H9 (cell line): Measurements from ENCODE around the gene GLI2. TPM values are rescaled to one million over a fixed set of nuclear protein-coding genes. Genes with fewer than 3 reads are reported as not detected.
A peak's percentile ranks its signal among the peaks of the same experiment; 100 is the strongest.

Experiments used
- DNase-seq: peaks from one replicate; pipeline ENCODE4 v3.0.0-alpha.2; 2017
- H2AFZ ChIP-seq: one replicate; pipeline ENCODE4 v1.6.1; 2013; ENCODE audit warnings: mild to moderate bottlenecking, low read length, control low read depth, moderate library complexity
- H2AK5ac ChIP-seq: 2 replicates; pipeline ENCODE4 v1.6.1; 2013; ENCODE audit warnings: low read length, control low read depth, mixed read lengths; ENCODE audit not compliant: insufficient read length
- H2BK120ac ChIP-seq: one replicate; pipeline ENCODE4 v1.6.1; 2013; ENCODE audit warnings: low read depth, mild to moderate bottlenecking, low read length, control low read depth, inconsistent platforms; ENCODE audit not compliant: poor library complexity, severe bottlenecking
- H2BK12ac ChIP-seq: 2 replicates; pipeline ENCODE4 v1.6.1; 2013; ENCODE audit warnings: low read length, control low read depth, mixed read lengths, low read depth; ENCODE audit not compliant: insufficient read length
- H2BK15ac ChIP-seq: 2 replicates; pipeline ENCODE4 v1.6.1; 2013; ENCODE audit warnings: low read depth, low read length, control low read depth
- H2BK20ac ChIP-seq: one replicate; pipeline ENCODE4 v1.6.1; 2013; ENCODE audit warnings: low read depth, mild to moderate bottlenecking, low read length, control low read depth, inconsistent platforms; ENCODE audit not compliant: poor library complexity, severe bottlenecking
- H2BK5ac ChIP-seq: 2 replicates; pipeline ENCODE4 v1.6.1; 2013; ENCODE audit warnings: low read length, control low read depth, mixed read lengths; ENCODE audit not compliant: insufficient read length
- H3K14ac ChIP-seq: 2 replicates; pipeline ENCODE4 v1.6.1; 2013; ENCODE audit warnings: low read length, control low read depth; ENCODE audit not compliant: insufficient read depth
- H3K18ac ChIP-seq: 2 replicates; pipeline ENCODE4 v1.6.1; 2013; ENCODE audit warnings: low read depth, mild to moderate bottlenecking, mixed read lengths, low read length, control low read depth; ENCODE audit not compliant: insufficient read length
- H3K23ac ChIP-seq: 2 replicates; pipeline ENCODE4 v1.6.1; 2013; ENCODE audit warnings: low read length, control low read depth, mixed read lengths, low read depth; ENCODE audit not compliant: insufficient read length
- H3K23me2 ChIP-seq: 2 replicates; pipeline ENCODE4 v1.6.1; 2013; ENCODE audit warnings: low read depth, mild to moderate bottlenecking, mixed read lengths, low read length, control low read depth; ENCODE audit not compliant: insufficient read length, poor library complexity, severe bottlenecking
- H3K27ac ChIP-seq: 2 replicates; pipeline ENCODE4 v1.5.1; 2013; ENCODE audit warnings: low read length, control low read depth, mixed read lengths, low read depth; ENCODE audit not compliant: insufficient read length
- H3K27me3 ChIP-seq: 2 replicates; pipeline ENCODE4 v1.6.1; 2013; ENCODE audit warnings: low read length, control low read depth, inconsistent platforms; ENCODE audit not compliant: insufficient read depth
- H3K4ac ChIP-seq: 2 replicates; pipeline ENCODE4 v1.6.1; 2013; ENCODE audit warnings: low read depth, mild to moderate bottlenecking, control low read depth, inconsistent platforms, low read length, moderate library complexity
- H3K4me1 ChIP-seq: 2 replicates; pipeline ENCODE4 v1.6.1; 2013; ENCODE audit warnings: low read length, control low read depth, inconsistent platforms; ENCODE audit not compliant: insufficient read depth
- H3K4me2 ChIP-seq: 2 replicates; pipeline ENCODE4 v1.6.1; 2013; ENCODE audit warnings: low read length, control low read depth, mixed read lengths; ENCODE audit not compliant: insufficient read length, insufficient read depth
- H3K56ac ChIP-seq: 2 replicates; pipeline ENCODE4 v1.6.1; 2013; ENCODE audit warnings: low read depth, mild to moderate bottlenecking, mixed read lengths, low read length, control low read depth; ENCODE audit not compliant: insufficient read length
- H3K79me1 ChIP-seq: 2 replicates; pipeline ENCODE4 v1.6.1; 2013; ENCODE audit warnings: low read depth, mild to moderate bottlenecking, moderate library complexity, low read length, control low read depth, inconsistent platforms; ENCODE audit not compliant: insufficient read depth, poor library complexity, severe bottlenecking
- H3K79me2 ChIP-seq: 2 replicates; pipeline ENCODE4 v1.6.1; 2013; ENCODE audit warnings: low read length, control low read depth, inconsistent platforms; ENCODE audit not compliant: insufficient read depth
- H3K9ac ChIP-seq: 2 replicates; pipeline ENCODE4 v1.6.1; 2013; ENCODE audit warnings: low read length, control low read depth, mixed read lengths; ENCODE audit not compliant: insufficient read length; ENCODE audit errors: extremely low read depth
- H3K9me3 ChIP-seq: one replicate; pipeline ENCODE4 v1.6.1; 2013; ENCODE audit warnings: low read depth, low read length, inconsistent platforms; ENCODE audit not compliant: control insufficient read depth
- H3T11ph ChIP-seq: one replicate; pipeline ENCODE4 v1.6.1; 2013; ENCODE audit warnings: mild to moderate bottlenecking, low read length, control low read depth, inconsistent platforms
- H4K20me1 ChIP-seq: one replicate; pipeline ENCODE4 v1.6.1; 2013; ENCODE audit not compliant: control insufficient read depth, insufficient read length, insufficient read depth
- H4K5ac ChIP-seq: 2 replicates; pipeline ENCODE4 v1.6.1; 2013; ENCODE audit warnings: low read depth, mild to moderate bottlenecking, mixed read lengths, low read length, control low read depth; ENCODE audit not compliant: insufficient read length
- H4K8ac ChIP-seq: replicated peaks from 2 replicates; pipeline ENCODE4 v1.6.1; 2013; ENCODE audit warnings: low read length, control low read depth, mixed read lengths, low read depth; ENCODE audit not compliant: insufficient read length
- H4K91ac ChIP-seq: 2 replicates; pipeline ENCODE4 v1.6.1; 2013; ENCODE audit warnings: low read depth, mild to moderate bottlenecking, moderate library complexity, mixed read lengths, low read length, control low read depth; ENCODE audit not compliant: insufficient read length
- H3K27ac Mint-ChIP-seq, 3 experiments: 2 replicates in 2 of 3; 3 replicates in 1 of 3; pipeline ENCODE4 v1.8.0; 2020 to 2021; ENCODE audit warnings: mixed read lengths in 3 of 3, mild to moderate bottlenecking in 1 of 3, moderate library complexity in 1 of 3
- H3K27me3 Mint-ChIP-seq: 2 replicates; pipeline ENCODE4 v1.8.0; 2021; ENCODE audit warnings: low read depth, mild to moderate bottlenecking, moderate library complexity, mixed read lengths
- H3K36me3 Mint-ChIP-seq, 3 experiments: 2 replicates in 2 of 3; 3 replicates in 1 of 3; pipeline ENCODE4 v1.8.0; 2020 to 2021; ENCODE audit warnings: low read depth in 3 of 3, mixed read lengths in 3 of 3; ENCODE audit not compliant: insufficient read depth in 1 of 3
- H3K4me1 Mint-ChIP-seq, 2 experiments: 2 replicates each; pipeline ENCODE4 v1.8.0; 2020; ENCODE audit warnings: mixed read lengths in 2 of 2
- H3K4me3 Mint-ChIP-seq, 2 experiments: 2 replicates in 1 of 2; 3 replicates in 1 of 2; pipeline ENCODE4 v1.8.0; 2020 to 2021; ENCODE audit warnings: mild to moderate bottlenecking in 2 of 2, mixed read lengths in 2 of 2, moderate library complexity in 1 of 2
- H3K9me3 Mint-ChIP-seq, 2 experiments: 2 replicates in 1 of 2; 3 replicates in 1 of 2; pipeline ENCODE4 v1.8.0; 2020; ENCODE audit warnings: mild to moderate bottlenecking in 2 of 2, mixed read lengths in 2 of 2, moderate library complexity in 1 of 2
- CTCF ChIP-seq: fragments of 200-600 bp; sonication (generic); conservative IDR thresholded peaks from 3 replicates; pipeline ENCODE4 v1.8.0; 2021; ENCODE audit warnings: antibody characterized with exemption, mild to moderate bottlenecking
- WGBS: extraction: QIAGEN DNeasy Blood & Tissue Kit; methylation state at CpG from one replicate; pipeline ENCODE4 v1.1.7; 2013; ENCODE audit warnings: missing lambda C conversion rate, low lambda C conversion rate, mixed read lengths; ENCODE audit not compliant: insufficient read length; ENCODE audit errors: extremely low coverage; 5-methylcytosine and 5-hydroxymethylcytosine counted together
- total RNA-seq: library from RNA; stranded (reverse); gene quantifications from 2 replicates; pipeline ENCODE4 v1.2.1, GENCODE V29; 2021

GLI2 gene
- total RNA-seq, 1 experiment from 2014 or later: 56.7 TPM

- H3K56ac ChIP-seq: no peak overlapping the region
- no peak overlapping the region for H3K14ac ChIP-seq
- no peak overlapping the region for H2AFZ ChIP-seq
- H2BK15ac ChIP-seq: no peak overlapping the region
- no peaks in the 10 kb centered on the region for H3K79me1 ChIP-seq
- peak overlapping the region; percentile 85 for H3K4me2 ChIP-seq
- H2BK120ac ChIP-seq: no peak overlapping the region
- peaks cover 46% of the 10 kb centered on the region for H3K23me2 ChIP-seq
- H2BK12ac ChIP-seq: no peak overlapping the region
- peaks cover 12% of the 10 kb centered on the region for H3K4me1 ChIP-seq
- no peak overlapping the region for H4K5ac ChIP-seq
- no peak overlapping the region for H3K23ac ChIP-seq
- H3K27ac Mint-ChIP-seq: peak overlapping the region; percentile 87 to 99 (median 96)
- no peak overlapping the region for H3K4ac ChIP-seq
- H3K27me3 ChIP-seq: no peaks in the 10 kb centered on the region
- peak overlapping the region; percentile 18 for H3K27ac ChIP-seq
- WGBS: no CpG with 5 or more reads among the region's 7 CpGs
- peak overlapping the region; percentile 2 for H3K9ac ChIP-seq
- H3K9me3 ChIP-seq: no peaks in the 10 kb centered on the region
- no peak for DNase-seq
- peaks cover 0 to 4% (median under 1%) of the 10 kb centered on the region in 3 experiments; a peak in 2 of 7 replicates for H3K36me3 Mint-ChIP-seq
- peaks cover 15% of the 10 kb centered on the region for H3K27me3 Mint-ChIP-seq
- no peak overlapping the region for H2AK5ac ChIP-seq
- no peak overlapping the region for H3T11ph ChIP-seq
- no peak overlapping the region for H2BK20ac ChIP-seq
- H3K9me3 Mint-ChIP-seq: no peaks in the 10 kb centered on the region
- H3K79me2 ChIP-seq: peaks cover 3% of the 10 kb centered on the region; the same call in 1 of the 2 replicates
- TF ChIP-seq CTCF: no peak
- H3K18ac ChIP-seq: peak overlapping the region; percentile 9
- no peak overlapping the region for H4K8ac ChIP-seq
- H4K91ac ChIP-seq: no peak overlapping the region
- H3K4me1 Mint-ChIP-seq: peaks cover 56 to 60% of the 10 kb centered on the region in 2 experiments
- H4K20me1 ChIP-seq: no peaks in the 10 kb centered on the region
- H3K4me3 Mint-ChIP-seq: peak overlapping the region; percentile 90 to 96
- no peak overlapping the region for H2BK5ac ChIP-seq
Observed at GRCh38 chr2:120738117-120738516, 2.4 kb downstream of the GLI2 start.
